DMS53 (cell line): Measurements from ENCODE around the gene PDZD7.

Experiments
- DNase-seq: peaks from one replicate; lab custom pipeline; 2025; lab: John Stamatoyannopoulos, UW

PDZD7 gene

DNA sequence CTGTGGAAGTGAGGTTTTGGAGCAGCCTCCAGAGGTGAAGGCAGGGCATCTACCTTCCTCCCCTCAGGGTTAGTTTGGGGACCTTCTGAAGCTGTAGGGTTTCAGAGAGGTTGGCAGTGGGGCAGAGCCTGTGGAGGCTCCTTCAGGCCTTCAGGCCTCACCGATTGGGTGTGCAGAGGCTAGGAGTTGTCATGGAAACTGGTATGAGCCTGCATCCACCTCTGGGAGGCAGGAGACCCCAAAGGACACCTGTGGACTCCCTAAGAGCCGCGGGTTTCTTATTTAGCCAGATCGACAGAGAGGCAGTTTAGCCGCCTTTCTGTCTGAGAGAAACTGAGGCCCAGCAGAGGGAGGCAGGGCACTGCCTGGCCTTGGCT, 29.3 kb downstream of the PDZD7 start:
- no peak for DNase-seq

DNA sequence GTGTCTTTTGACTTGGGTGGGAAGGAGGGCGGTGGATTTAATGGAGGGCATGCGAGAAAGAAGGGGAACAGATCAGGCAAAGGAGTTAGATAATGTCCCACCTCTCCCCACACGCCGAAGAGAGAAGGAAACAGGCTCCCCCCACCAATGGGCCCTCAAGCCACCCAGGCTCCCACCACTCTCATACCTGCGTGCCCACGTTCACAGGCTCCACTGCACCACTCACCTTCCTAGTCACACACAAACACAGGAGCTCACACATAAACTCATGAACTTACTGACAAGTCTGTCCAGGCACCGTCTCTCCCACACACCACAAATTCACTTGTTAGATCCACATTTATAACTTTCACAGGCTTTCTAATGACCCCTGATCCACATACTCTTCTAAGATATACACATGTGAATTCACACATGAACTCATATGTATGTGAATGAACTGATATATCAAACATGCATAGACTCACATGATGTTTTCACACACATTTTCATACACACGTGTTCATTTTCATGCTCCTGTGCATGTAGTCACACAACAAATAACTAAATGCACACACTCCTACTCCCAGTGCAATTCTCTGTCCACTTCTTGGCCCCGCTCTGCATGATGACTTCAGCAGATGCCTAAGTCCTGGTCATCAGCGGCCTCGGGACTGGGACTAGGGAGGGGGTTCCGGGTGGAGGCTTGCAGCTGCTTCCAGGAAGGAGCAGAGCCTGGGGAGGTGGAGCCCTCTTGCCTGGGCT, 29.8 kb downstream of the PDZD7 start:
- DNase-seq, result no peak

DNA sequence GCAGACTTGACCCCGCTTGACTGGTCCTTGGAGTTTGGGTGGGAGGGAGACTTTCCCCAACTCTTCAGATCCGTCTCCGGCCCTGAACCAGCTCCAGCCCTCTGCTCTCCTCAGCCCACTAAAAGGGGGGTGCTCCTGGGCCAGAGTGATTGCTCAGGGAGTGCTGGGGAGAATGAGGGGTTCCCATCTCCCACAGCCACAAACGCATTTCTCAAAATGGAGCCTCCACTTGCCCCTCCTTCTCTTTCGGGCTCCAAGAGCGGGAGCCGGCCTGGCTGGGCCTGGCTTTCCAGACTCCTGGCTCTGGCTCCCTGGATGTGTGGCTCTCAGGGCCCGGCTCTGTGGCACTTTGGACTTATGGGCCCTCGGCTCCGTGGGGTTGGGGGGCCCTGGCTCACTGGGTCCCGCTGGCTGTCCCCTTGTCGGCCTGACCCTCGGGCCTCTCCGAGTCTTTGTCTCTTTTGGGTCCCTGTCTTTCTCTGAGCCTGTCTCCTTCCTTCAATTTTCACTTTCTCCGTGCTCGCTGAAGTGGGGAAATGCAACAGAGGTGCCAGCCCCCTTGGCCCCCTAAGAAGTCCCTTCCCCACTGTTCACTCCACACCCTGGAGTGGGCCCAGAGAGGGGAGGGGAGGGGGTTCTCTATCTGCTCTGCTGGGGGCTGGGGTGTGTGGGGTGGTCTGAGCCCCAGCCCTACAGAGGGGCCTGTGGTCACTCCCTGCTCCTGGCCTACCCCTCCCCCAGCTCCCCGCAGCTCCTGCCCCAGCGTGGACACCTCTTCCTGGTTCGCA, 30.6 kb downstream of the PDZD7 start:
- DNase-seq, result peak; percentile 23

DNA sequence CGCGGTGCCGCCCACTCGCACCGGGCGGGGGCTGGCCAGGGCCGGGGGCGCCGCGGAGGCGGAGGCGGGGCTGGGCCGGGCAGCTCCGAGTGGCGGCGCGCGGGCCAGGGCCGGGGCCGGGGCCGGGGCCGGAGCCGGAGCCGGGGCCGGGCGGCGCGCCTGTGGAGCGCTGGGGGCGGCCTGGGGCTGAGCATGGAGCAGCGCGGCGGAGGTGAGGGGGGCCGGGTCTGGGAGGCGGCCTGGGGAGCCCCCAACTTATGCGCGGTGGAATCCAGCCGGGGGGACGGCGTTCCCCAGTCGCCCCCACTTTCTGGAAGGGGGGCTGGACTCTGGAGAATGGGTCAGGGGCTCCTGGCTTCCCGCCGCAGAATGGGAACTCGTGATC, 31.2 kb downstream of the PDZD7 start, which contains the start of gene LZTS2:
LZTS2 (plus strand) TSS at position 67 of the 385 bp plus-strand sequence. CDS start 2,731 bp downstream, outside the sequence.
- no peak for DNase-seq

DNA sequence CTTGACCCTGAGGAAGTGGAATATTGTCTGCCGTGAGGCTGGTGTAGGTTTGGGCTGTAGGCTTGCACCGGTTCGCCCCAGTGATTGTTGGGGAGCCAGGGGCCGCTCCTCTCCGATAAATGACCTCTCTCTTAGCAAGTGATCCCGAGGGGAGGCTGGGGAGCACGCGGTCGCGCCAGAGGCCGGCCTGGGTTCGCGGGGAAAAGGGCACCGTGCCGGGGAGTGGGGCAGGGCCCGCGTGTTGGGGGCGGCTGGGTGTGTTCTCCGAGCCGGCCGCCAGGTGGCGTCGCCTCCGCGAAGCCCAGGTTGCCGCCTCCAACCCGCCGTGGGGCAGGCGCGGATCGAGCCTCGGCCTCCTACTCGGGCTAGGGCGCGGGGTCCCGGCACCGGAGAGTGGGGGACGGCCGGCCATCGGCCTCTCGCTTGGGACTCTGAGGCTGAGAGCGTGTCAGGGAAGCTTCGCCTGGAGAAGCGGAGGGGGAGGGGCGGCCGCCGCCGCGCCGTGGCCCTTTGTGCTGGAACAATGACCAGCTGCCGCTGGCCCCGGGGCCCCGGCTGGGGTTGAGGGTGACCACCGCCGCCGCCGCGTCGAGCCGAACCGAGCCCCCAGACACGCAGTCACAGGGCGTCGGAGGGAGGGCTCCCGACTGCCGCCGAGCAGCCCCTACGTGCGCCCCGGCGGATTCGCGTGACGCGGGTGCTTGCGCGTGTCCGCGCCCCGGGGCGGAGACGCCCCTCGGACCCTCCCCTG, 31.8 kb downstream of the PDZD7 start:
- peak; percentile 87 for DNase-seq

DNA sequence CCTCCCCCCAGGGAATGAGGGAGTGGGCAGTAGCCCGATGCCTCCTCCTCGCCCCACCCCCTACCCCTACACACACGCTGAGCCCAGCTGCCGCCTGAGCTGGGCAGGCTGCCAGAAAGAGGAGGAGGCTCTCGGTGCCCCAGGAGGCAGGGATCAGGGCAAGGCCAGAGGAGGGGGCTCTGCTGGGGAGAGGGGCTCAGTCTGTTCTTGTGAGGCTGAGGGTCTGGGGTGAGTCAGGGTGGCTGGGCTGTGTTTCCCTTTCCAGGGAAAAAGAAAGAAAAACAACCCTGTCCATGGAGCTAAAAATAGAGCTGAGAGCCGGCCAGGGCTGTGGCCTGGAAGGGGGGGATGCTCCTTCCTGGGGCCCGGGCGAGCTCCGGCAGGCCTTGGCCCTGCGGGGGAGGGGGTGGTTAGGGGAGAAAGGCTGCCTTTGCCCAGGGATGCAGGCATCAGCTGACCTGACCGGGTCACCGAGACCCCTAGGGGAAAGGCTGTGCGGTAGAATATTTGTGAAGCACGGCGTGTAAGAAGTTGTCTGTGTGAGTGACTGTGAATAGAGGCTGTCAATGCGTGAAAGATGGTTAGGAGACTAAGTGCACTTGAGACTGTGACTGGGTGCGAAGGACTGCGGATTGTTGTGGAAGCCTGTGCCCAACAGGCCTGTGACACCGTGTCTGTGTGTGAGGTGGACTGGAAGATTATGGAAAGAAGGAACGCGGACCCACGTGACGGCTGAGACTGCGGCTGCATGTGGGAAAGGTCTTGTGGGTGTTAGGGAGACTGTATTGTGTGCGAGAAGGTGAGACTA, 32.5 kb downstream of the PDZD7 start:
- DNase-seq, result peak; percentile 95

DNA sequence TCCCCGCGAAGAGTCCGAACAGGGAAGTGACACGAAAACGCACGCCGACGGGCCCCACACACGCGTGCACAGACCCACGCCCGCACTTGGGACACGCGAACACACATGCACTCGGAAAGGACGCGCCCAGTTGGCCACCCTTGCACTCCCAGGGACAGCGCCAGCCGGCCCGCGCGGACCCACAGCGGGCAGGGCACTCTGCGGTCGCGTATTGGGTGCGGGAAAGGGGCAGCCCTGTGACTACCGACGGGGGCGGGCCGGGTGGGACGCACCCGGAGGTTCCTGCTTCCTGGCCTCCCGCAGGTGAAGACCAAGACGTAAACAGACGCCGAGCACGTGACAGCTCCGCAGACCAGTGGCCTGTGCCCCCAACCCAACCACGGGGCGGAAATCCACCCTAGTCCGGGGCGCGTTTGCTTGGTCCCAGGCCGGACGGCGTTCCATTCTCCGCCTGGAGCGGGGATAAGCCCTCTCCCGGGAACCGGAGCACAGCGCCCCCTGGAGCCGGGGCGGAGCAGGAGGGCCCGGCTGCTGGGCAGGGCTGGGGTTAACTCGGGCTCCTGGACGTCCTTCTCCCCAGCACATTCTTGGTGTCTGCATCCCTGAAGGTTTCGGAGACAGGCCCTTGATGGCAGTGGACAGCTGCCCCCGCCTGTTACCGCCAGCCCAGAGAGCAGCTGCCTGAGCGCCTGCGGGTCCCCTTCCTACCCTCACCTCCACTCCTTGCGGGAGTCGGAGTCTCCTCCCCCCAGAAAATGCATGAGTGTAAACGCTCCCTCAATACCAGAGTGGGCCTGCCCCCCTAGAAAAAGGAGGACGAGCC, 33.4 kb downstream of the PDZD7 start:
- peak; percentile 95 for DNase-seq

DNA sequence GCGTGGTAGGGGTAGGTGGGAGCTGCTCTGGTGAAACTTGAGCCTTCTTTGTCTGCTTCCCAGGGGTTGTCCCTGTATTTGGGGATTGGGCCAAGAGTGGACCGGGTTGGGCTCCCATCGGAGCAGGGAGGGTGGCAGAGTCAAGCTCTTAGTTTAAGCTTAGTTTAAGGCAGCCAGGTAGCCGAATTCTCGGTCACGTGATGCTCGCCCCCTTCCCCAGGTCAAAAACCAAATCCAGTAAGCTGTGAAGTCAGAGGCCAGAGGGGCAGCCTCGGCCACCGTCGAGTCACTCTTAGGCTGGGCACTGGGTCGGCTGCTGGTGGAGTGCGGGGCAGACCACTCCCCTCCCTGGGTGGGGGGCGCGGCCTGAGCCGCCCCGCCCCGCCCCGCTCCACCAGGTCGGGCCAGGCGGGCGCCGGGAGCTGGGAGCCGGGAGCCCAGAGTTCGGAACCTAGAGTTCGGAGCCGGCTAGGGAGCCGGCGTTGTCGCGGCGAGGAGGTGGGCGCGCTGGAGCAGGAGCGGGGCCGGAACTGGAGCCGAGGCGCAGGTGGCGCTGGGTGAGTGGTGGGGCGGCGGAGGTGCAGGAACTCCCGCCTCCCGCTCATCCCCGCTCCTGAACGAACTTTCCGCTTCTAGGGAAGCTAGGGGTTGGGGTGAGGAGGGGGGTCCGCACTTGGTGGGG, 34.1 kb downstream of the PDZD7 start:
- peak; percentile 82 for DNase-seq

DNA sequence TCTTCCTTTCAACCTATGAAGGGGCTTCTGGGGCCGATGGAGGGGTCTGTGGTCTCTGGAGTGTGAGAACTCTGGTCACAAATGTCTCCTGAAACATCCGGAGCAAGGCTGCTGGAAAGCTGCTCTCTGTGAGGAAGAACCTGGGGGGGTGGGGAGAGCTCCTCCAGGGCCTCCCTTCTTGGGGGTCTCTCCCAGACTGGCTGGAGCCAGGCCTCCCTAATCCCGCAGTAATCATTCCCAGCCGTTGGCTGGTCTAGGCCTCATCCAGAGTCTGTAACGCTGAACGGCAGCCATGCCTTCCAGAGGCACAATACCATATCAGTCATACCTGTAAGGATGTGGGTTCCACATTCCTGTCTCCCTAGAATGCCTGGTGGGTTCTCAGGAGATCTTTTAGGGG, 35.7 kb downstream of the PDZD7 start:
- DNase-seq, result no peak

DNA sequence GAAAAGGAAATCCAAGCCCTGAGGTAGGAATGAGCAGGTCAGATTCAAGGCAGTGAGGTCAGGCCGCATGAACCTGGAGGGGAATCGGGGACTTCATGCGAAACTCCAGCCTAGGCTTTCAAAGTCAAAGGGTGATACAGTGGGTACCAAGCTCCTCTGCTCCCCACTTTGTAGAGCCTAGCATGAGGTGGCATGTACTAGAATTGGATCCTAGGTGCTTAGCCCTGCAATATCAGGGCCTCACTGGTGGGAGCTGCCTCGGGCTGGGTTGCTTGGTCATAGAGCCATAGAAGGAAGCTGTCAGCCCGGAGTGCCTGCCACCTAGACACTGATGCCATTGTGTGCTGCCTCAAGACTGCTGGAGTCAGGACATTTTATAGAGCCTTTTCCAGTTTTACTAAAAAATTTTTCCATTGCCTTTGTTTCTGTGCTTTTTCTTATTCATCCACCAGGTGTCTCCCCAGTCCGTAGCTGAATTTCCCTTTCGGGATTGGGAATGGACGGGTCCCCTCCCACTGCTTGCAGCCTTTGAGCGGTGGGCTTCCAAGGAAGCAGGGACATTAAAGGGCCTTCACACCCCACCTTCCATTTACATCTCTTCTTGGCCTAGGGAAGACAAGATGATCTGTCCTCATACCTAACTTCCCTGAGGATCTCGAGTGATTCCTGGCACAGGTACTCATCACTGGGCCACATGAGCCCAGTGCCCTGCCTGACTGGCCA, 36.8 kb downstream of the PDZD7 start:
- peak; percentile 50 for DNase-seq

DNA sequence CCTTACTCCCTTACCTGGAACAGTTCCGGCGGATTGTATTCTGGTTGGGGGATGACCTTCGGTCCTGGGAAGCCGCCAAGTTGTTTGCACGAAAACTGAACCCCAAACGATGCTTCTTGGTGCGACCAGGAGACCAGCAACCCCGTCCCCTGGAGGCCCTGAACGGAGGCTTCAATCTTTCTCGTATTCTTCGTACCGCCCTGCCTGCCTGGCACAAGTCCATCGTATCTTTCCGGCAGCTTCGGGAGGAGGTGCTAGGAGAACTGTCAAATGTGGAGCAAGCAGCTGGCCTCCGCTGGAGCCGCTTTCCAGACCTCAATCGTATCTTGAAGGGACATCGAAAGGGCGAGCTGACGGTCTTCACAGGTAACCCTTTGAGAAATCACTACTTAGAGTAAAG, 41.8 kb downstream of the PDZD7 start:
- no peak for DNase-seq

DNA sequence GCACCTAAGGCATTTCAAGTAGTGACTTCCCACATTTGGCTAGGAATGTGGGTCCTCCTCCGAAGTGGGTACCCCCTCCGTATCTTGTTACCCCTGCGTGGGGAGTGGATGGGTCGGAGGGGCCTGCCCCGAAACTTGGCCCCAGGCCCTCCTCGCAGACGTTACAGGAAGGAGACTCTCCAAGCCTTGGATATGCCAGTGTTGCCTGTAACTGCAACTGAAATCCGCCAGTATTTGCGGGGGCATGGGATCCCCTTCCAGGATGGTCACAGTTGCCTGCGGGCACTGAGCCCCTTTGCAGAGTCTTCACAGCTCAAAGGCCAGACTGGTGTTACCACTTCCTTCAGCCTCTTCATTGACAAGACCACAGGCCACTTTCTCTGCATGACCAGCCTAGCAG, 42.8 kb downstream of the PDZD7 start:
- DNase-seq, result no peak

DNA sequence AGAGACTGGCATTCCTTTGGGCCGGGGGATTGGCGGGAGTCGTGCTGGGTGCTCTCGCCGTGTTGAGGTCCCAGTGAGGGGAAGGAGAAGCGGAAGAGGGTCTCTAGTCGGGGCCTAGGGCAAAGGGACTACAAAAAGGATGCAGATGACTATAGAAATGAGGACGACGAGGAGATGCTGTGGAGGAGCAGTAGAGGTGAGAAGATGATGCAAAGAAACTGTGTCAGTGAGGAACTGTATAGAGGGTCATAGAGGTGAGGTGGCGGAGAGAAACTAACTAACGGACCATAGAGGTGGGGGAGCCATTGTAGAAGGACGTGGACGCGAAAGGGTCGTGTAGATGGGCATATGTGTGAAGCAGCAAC, 43.3 kb downstream of the PDZD7 start:
- no peak for DNase-seq

DNA sequence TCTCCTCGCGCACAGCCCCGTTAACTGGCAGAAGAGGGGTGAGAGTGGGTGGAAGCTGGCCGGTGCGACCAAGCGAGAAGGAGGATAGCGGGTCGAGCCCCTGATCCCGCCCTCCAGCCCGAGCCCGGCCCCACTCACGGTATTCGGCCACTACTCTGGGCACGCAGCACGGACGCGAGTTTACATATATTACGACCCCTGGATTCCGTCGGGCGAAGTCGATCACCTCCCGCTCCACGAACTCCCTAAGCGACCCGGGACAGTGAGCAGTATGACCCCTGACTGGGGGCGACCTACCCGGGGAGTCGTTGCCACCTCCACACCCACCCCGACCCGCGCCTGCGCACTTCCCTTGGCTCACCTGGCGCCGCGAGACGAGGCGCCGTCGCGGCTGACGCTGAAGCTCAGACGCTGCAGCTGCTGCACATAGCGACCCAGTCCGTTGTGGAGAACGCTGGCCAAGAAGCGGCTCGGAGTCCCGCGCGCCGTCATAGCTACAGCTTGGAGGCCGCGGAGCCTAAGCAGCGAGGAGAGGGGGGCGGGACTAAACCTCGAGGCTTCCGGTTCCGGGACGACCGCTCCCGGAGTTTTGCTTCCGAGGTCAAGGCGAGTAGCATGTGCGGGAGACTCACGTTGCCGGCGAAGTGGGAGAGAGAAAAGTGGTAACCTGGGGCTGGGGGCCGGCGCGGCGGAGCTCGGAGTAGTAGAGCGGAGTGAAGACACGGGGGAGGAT, 43.8 kb downstream of the PDZD7 start, which contains the start of the genes MRPL43 and TWNK:
MRPL43 (minus strand) TSS at position 546 of the 733 bp plus-strand sequence; CDS start at position 492, 54 bp downstream.
TWNK (plus strand) TSS at position 592 of the 733 bp plus-strand sequence. CDS start 668 bp downstream, outside the sequence.
- DNase-seq, result peak; percentile 91

DNA sequence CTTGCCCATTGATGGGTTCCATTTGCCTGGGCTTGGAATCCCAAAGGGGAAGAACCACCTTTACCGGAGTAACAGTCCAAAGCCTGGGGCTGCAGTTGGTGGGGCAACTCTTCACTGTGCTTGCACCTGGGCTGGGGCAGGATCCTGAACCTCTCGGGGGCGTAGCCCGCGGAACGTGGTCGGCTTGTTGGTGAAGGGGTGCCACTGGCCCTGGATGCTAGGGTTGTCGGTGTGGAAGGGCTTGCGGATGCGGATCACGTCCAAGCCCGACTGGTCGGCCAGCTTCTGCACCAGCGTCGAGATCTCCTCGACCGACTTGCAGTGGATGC, 44.3 kb downstream of the PDZD7 start:
- no peak for DNase-seq

DNA sequence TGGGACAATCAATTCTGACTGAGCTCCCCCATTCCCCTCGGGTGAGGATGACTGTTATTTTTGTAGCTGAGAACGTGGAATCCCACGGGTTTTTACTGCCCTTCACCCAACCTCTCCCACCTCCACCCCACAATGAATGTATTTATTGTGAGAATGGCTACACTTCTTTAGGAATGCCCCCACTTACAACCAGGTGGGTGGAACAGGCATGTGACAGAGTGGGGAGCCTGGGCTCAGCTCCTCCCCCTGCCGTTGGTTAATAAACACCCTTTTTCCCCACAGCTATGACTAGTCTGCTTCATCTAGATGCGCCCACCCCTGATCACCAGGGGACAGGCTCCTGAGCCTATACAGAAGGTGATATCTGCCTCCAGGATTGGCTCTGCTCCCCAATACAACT, 45.6 kb downstream of the PDZD7 start:
- no peak for DNase-seq

DNA sequence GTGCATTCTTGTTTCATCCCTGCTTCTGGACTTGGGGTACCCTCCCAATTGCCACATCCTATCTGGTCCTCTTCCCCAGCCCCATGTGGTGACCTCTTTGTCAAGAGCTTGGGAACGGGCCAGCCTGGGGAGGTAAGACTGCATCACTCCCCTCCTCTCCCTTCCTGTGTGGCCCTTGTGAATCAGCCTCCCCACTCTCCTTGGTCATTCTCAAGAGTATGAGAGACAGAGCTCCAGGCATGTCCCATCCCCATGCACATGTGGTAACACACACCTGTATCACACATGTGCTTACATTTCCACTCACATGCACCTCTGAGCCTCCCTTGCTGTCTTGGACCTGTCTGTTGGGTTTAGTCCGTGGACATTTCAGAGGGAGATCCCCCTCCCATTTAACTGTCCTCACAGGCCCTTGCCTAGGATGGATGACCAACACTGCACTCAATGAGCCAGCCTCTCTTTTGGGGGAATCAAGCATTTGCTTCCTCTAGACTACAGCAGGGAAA, 46.2 kb downstream of the PDZD7 start:
- DNase-seq, result no peak

DNA sequence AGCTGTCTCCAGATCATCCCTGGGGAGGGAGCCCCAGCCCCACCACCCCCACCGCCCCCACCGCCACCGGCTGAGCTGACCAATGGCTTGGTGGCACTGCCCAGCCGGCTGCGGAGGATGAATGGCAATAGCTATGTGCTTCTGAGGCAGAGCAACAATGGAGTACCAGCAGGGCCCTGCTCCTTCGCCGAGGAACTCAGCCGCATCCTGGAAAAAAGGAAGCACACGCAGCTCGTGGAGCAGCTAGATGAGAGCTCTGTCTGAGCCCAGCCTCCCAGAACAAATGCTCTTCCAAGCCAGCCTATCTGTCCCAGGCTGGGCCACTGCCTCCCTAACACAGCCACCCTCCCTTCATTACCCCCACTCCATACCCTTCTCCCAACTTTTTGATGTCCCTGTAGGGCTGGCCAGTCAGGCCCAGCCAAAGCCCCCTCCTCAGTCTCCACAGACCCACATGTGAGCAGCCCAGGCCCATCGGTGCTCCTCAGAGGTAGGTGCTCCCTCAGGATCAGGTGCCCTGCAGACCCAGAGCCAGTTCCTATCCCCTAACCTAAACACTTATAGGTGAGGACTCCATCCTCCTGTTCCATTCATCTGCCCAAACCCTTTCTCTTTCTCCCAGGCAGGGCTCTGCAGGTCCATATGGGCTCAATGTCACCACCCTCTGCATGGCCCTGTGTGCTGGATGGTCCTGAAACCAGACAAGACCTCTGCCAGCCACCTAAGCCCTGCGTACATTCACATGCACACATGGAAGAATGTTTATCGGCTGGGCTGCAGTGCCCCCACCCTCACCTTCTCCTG, 46.9 kb downstream of the PDZD7 start:
- no peak for DNase-seq
